GM19238 (cell line): ENCODE measurements around the gene KRTAP2-4.
"Not testable (repeated sequence)": the region's sequence is repeated elsewhere in the genome, so short reads cannot be mapped to it uniquely, and the experiment has no call there.

Experiments
- DNase-seq: peaks from one replicate; pipeline ENCODE4 v3.0.0; 2011; ENCODE audit warnings: low spot score; ENCODE audit not compliant: insufficient read length

KRTAP2-4 gene

DNA sequence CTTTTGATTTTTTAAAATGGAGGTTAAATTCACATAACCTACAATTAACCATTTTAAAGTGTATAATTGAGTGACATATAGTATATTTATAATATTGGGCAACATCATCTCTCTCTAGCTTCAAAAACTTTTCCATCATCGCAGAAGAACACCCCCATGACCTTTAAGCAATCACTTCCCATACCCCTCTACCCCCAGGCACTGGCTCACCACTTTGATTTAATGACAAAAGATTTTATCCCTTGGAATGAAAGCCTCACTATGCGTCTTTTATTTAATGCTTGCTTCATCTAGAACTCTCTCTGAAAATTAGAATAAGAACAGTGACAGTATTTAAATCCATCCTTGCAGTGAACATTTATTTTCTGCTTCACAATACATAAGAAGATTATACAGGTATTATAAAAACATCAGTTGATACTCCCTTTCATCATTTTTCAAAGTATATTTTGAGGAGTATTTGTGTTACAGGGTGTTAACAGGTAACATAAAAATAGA is 27.8 kb downstream of the KRTAP2-4 start:
- DNase-seq = no peak

DNA sequence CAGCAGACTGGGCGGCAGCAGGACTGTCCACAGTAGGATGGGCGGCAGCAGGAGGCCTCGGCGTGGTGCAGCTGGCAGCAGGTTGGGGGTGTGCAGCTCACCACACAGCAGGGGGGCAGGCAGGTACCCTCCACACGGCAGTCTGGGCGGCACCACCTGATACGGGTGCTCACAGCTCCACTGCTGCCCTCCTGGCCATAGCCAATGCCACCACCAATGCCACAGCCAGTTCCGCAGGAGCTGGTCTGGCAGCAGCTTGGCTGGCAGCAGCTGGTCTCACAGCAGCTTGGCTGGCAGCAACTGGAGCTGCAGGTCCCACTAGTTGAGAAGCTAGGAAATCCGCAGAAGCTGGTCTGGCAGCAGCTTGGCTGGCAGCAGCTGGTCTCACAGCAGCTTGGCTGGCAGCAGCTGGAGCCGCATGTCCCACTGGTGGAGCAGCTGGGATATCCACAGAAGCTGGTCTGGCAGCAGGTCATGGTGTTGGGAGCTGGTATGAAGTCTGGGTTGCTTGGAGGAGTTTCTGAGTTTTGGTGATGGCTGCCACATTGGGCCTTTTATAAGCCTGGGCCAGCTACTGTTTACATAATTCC is 31.2 kb downstream of the KRTAP2-4 start, which contains the start of gene KRTAP1-3:
Gene KRTAP1-3 (minus strand): TSS at position 529 of the 590 bp plus-strand sequence. CDS start 53 bp downstream, at position 476.
- not testable (repeated sequence) for DNase-seq

DNA sequence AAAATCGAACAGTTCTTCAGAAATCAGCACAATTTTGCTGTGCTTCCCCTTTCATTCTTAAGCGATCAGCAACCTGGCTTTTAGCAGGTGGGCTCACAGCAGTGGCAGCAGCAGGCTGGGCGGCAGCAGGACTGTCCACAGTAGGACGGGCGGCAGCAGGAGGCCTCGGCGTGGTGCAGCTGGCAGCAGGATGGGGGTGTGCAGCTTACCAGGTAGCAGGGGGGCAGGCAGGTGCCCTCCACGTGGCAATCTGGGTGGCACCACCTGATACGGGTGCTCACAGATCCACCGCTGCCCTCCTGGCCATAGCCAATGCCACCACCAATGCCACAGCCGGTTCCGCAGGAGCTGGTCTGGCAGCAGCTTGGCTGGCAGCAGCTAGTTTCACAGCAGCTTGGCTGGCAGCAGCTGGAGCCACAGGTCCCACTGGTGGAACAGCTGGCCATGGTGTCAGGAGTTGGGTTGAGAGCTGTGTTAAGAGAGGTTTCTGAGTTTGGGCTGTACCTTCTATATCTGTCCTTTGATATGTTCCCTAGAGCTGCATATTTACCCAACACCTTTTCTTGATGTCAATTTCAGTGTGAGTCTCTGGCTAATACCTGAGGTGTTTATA is 35.9 kb downstream of the KRTAP2-4 start, which contains the start of gene KRTAP1-4:
Gene KRTAP1-4 (minus strand): TSS at position 563 of the 613 bp plus-strand sequence. CDS start 117 bp downstream, at position 446.
- DNase-seq = no peak

DNA sequence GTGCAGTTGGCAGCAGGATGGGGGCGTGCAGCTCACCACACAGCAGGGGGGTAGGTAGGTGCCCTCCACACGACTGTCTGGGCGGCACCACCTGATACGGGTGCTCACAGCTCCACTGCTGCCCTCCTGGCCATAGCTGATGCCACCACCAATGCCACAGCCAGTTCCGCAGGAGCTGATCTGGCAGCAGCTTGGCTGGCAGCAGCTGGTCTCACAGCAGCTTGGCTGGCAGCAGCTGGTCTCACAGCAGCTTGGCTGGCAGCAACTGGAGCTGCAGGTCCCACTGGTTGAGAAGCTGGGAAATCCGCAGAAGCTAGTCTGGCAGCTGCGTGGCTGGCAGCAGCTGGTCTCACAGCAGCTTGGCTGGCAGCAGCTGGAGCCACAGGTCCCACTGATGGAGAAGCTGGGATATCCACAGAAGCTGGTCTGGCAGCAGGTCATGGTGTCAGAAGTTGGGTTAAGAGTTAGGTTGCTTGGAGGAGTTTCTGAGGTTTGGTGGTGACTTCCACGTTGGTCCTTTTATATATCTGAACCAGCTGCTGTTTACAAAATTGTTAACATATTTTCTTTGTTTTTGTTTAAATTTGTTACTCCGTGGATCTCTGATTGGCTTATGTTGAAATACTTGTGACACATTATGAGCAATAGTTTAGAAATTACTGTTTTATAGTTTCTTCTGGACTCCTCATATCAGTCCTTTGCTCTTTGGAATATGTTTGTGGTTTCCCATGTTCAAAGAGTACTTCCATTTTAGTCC is 38.8 kb downstream of the KRTAP2-4 start, which contains the start of gene KRTAP1-5:
Gene KRTAP1-5 (minus strand): TSS at position 494 of the 757 bp plus-strand sequence. CDS start 53 bp downstream, at position 441.
- DNase-seq = no peak

DNA sequence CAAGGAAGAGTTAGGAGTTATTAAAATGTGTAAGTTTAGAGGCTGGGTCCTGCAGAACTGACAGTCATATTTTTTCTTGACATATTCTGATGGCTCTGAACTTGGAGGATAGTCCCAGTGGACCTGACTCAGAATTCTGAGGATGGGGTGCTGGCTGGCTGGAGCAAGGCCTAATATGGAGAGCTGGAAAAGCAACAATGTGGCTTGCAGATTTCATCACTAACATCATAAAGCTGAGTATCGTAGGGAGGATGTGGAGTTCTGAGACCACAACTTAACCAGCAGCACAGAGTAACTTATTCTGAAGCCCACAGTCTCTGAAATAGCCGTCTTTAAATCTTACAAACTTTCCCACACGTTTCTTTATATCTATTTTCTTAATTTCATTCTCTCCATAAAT is 41.0 kb downstream of the KRTAP2-4 start:
- DNase-seq = no peak

DNA sequence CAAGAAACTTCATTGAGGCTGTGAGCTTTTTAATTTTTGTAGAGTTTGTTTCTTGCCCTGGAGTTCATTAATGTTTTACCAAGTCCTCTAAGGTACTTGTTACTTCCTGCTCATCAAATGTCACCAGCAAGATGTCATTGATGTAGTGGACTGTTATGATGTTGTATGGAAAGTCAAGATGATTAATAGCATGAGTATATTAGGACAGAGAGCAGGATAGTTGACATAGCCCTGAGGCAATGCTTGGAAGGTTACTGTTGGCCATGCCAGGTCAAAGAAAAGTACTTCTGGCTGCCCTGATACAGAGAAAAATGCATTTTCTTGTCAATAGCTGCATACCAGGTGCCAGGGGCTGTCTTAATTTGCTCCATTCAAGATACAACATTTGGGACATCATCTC is 45.3 kb downstream of the KRTAP2-4 start:
- DNase-seq = no peak

DNA sequence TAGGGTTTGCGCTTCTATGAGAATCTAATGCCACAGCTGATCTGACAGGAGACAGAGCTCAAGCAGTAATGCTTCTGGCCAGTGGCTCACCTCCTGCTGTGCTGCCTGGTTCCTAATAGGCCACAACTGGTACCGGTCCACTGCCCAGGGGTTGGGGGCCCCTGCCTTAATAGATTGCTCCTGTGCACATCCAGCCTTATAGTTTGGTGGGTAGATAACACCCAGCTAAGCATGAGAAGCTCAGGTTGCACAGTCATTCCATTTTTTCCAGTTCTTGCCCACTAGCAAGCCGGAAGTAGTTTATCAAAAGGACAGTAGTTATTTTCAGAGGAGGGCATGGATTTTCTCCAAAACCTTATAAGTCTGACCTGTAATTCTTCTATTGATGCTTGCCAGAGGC is 46.3 kb downstream of the KRTAP2-4 start:
- DNase-seq = no peak

DNA sequence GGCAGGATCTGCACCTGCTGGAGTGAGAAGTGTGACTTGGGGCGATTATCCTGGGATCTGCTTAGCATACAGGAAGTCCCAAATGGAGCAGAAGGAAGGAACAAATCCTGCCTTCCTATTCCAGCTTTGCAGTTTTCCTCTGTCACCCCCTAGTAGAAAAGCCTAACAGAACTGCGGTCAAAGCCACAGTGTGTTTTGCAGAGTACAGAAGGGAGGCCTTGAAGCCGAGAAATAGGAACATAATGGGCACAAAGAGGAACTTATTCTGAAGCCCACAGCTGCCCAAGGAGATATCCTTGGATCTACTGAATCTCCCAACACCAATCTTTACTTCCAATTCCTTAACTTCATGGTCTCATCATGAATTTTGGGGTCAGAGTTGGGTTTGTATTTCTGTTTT is 47.1 kb downstream of the KRTAP2-4 start:
- no peak for DNase-seq

DNA sequence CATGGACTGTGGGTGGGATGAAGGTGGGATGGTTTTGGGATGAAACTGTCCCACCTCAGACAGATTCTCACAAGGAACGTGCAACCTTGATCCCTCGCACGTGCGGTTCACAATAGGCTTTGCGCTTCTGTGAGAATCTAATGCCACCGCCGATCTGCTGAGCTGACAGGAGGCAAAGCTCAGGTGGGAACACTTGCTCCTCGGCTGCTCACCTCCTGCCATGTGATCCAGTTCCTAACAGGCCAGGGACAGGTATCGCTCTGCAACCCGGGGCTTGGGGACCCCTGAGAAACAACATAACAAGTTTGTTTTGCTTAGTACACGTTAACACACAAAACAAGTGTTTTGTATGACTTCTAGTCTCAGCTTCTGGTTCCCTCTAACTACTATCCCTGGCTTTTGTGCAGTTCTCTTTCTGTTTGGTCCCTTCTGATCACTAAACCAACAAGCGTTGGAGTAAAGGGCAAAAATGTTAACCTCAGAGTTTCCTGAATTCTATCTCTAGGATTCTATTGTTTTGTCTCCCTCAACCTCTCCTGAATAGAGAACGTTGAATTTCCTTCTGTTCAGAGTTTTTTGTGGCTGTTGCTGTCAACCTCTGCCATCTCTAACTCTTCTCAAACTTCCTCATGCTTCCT is 49.0 kb downstream of the KRTAP2-4 start:
- DNase-seq = no peak

DNA sequence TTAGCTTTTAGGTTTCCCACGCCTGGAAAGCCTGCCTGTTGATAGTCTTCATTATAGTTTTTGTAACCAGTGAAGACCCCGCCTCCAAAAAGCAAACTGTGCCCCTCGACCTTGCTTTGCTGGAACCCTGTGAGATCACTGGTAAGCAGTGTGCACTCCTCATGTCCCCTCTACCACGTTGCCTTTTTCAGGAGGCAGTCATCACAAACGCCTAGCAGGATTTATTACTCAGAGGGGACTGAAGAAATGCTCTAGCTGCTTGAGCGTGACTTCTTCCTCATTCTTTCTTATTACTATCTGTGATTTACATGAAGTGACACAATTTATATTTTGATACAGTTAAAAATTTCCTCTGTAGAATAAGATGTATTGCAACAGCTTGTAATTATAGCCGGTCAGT is 50.2 kb downstream of the KRTAP2-4 start:
- DNase-seq = no peak
